LHCN-M2 (cell line): ENCODE measurements around the gene WASF2. TPM values are rescaled to one million over a fixed set of nuclear protein-coding genes. Genes with fewer than 3 reads are reported as not detected.
"Not testable (repeated sequence)": the region's sequence is repeated elsewhere in the genome, so short reads cannot be mapped to it uniquely, and the experiment has no call there.

ENCODE experiments used
- DNase-seq: peaks from one replicate; pipeline ENCODE4 v3.0.0-alpha.2; 2012; ENCODE audit warnings: low read depth
- total RNA-seq: library from RNA; depleted of rRNA; stranded (reverse); fragments of >200 nt; gene quantifications from 2 replicates; pipeline ENCODE4 v1.2.3, GENCODE V29; 2014

The WASF2 gene
- total RNA-seq, 1 experiment from 2014 or later: 31.0 TPM

GRCh38 chr1:27521861-27522431 lies 32.0 kb upstream of the WASF2 start:
- DNase-seq: peak; percentile 91

DNA sequence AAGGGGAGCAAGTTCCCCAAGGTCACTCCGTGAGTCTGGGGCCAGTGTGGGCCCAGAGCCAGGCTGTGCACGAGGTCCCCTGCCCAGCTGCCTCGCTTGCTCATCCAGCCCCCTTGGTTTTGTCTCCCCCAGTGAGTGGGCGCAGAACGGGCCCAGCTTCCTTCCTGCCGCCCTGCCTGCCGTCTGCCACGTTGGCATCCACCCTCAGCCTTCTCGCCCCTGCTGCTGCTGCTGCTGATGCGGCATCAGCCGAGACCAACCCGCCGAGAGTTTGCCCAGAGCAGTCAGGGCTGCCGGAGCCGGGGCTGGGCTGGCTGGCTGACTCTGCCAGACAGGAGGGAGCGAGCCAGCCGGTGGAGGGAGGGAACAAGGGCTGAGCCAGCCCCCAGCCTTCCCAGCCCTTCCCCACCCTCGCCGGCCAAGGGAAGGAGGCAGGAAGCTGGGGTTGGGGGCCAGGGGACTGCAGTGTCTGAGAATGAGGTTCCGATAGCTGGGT lies 31.4 kb upstream of the WASF2 start:
- no peak for DNase-seq

DNA sequence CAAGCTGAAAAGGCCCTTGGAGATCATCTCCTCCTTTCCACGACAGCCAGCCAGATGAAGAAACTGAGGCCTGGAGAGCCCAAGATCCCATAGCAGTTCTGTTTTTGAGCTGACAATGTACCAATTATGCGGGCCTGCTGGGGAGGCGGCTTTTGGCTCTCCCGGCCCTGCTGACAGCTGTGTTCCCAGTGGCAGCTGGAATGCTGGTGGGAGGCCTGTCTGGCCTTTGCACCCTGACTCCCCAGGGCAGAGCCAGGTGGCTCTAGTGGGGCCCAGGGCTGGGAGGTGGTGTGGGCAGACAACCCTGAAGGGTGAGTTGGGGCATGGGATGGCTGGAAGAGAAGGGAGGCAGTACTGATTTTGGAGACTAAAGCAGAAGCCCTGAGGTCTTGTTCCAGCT lies 30.7 kb upstream of the WASF2 start:
- DNase-seq: peak; percentile 82

DNA sequence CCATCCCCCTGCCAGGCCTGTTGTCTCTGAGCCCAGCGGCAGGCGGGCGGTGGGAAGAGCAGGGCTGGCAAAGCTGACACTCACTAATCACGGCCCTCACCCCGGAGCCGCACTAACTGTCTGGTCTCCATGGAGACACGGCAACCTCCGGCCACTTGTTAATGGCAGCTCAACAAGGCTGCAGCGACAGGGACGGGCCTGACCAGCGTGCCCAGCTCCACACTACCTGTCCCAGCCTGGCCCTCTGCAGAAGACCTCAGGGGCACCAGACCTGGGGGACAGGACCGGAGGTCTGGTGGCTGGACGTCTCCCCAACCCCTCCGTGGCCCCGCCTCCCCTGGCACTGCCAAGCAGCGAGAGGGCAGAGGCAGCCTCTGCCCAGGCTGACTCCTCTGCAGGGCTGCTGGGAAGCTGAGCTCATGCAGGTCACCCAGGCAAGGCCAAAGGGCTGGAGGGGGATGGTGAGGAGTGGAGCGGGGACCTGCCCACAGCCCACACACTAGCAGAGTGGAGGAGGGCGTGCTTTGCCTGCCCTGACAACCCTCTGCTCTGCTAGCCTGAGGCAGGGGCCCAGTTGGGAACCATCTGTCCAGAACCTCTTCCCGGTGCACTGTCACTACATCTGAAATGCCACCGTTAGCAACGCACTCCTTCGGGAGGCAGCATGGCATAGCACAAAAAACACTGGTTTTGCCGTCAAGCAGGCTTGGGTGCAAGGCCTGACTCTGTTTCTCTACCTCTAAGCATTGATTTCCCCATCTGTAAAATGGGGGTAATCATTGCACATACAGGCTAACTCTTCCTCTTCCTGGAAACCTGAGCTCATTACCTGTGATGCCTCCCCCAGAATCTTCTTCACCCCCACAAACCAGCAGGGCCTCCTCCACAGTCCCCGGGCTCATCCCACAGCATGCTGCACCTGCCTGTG lies 29.6 kb upstream of the WASF2 start:
- no peak for DNase-seq

- no peak for DNase-seq
Measured at GRCh38 chr1:27518808-27519207, 28.8 kb upstream of the WASF2 start.

DNA sequence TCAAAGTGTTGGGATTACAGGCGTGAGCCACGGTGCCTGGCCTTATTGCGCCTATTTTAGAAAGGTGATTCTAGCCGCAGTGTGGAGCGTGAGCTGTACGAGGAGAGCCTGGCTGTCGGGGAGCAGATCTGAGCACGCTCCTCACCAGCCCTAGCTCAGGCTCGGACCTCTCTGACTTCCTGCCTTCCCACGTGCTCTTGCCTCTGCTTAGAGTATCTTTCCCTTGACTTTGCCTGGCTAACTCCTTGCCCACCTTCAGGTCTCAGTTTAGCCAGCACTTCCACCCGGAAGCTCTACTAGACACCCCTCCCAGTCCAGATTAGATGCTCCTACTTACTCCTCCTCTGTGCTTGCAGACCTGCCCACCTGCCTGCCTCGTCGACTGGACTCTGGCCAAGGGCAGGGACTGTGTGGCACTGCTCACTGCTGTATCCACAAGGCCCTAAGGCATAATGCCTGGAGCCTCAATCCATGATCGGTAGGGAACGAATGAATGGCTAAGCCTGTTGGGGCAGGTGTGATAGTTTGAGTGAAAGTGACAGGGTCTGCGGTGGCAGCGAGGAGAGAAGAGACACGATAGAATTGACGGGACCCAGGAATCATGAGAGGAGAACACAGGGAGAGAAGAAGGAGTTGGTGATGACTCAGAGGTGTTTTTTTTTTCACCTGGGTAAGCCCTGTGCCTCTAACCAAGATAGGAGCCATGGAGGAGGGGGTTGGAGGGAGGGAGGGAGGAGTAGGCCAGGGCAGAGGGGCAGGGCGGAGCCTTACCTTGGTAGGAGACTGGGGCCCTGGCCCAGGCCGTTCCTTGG lies 28.1 kb upstream of the WASF2 start:
- no peak for DNase-seq

DNA sequence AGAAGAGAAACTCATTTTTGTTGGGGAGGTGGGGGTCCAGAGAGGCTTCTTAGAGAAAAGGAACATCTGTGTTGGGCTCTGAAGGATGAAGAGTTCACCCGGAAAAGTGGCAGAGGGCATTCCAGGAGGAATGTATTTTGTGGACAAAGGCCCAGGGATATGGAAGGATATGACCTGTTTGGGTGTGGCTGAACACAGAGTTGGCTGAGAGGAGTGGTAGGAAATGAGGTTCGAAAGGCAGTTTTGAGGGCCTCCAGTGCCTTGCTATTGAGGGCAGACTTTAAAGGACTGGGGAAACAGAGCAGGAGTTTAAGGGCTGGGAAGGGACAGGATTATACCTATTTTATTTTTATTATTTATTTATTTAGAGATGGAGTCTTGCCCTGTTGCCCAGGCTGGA lies 27.3 kb upstream of the WASF2 start:
- DNase-seq: no peak

GRCh38 chr1:27515626-27516025 lies 25.7 kb upstream of the WASF2 start:
- DNase-seq: no peak

GRCh38 chr1:27513958-27514357 lies 24.0 kb upstream of the WASF2 start:
- DNase-seq: no peak

DNA sequence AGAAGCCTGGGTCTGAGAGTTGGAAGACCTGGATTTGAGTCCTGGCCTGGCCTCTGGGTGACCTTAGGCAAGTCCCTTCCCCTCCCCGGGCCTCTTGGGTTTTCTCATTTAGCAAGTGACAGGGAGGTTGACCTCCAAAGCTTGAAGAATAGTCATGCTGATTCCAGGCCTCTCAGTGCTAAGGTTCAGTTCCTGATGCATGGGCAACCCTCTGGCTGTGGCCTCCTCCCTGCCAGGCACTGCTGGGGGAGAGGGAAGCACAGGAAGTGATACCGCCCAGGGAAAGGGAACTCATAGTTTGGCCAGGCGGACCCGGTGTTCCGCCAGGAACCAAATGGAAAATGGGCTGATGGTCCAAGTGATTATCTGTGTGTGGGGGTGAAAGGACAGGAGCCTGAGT lies 23.6 kb upstream of the WASF2 start:
- DNase-seq: no peak

DNA sequence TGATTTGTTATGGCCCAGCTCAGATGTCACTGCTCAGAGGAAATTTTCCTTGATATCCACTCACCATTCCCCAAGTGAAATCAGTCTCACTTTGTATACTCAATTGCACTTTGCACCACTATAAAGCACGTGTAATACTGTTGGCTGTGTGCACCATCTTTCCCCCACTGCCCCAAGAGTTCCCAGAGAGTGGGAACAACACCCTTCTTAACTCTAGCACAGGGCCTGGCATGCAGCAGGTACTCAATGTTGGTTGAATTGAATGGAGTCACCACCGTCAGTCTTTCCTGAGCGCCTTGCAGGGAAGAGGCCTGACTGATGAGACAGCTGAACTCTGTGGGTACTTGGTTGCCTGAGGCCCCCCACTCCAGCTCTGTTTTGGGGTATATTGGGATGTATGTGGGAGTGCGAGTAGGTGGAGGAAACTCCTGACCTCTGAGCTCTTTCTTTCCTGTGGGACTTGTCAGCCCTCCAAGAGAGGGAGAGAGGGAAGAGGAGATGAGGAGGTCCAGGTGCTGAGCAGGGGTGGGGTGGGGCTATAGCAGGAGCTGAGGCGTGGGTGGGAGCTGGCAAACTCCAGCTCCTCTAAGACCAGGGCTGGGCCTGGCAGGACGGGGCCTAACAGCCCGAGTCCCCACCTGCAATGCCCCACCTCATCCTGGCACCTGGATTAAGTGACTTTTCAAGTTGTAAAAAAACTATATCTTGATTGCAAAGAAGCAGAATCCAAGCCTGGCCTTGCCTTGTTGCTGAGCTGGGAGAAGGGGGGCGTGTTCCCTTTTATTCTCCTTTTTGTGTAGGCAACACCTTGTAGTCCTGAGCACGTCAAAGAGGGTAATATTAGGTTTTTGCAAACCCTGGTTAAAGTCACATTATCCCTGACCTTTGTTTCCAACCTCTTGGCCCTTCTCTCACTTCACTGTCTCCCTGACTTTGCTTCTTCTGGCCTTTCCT lies 19.4 kb upstream of the WASF2 start:
- DNase-seq: no peak

GRCh38 chr1:27507960-27508665 lies 18.1 kb upstream of the WASF2 start:
- peak; percentile 46 for DNase-seq

DNA sequence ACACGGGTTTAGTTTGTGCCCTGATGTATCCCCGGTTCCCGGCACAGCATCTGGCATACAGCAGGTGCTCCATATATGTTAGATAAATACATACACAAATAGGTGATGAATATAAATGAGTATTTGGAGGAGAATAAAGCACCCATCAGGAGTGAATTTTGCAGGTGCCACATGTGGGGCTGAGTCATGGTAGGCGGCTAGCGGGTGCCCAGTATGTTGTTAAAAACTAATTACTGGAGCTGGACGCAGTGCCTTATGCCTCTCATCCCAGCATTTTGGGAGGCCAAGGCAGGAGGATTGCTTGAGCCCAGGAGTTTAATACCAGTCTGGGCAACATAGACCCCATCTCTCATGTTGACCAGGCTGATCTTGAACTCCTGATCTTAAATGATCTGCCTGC lies 16.7 kb upstream of the WASF2 start:
- no peak for DNase-seq

DNA sequence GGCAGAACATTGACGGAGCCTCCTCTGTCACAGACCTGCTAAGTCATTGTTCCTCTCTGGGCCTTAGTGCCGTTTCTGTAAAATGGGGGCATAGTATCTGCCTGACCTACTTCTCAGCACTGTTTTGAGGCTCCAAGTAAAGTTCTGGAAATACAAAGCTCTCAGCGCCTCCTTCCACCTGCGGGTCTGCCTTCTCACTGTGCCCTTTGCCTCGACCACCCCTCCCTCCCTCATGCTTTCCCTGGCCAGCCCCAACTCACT lies 15.4 kb upstream of the WASF2 start:
- no peak for DNase-seq

GRCh38 chr1:27504588-27505419 lies 14.8 kb upstream of the WASF2 start:
- peak; percentile 89 for DNase-seq

DNA sequence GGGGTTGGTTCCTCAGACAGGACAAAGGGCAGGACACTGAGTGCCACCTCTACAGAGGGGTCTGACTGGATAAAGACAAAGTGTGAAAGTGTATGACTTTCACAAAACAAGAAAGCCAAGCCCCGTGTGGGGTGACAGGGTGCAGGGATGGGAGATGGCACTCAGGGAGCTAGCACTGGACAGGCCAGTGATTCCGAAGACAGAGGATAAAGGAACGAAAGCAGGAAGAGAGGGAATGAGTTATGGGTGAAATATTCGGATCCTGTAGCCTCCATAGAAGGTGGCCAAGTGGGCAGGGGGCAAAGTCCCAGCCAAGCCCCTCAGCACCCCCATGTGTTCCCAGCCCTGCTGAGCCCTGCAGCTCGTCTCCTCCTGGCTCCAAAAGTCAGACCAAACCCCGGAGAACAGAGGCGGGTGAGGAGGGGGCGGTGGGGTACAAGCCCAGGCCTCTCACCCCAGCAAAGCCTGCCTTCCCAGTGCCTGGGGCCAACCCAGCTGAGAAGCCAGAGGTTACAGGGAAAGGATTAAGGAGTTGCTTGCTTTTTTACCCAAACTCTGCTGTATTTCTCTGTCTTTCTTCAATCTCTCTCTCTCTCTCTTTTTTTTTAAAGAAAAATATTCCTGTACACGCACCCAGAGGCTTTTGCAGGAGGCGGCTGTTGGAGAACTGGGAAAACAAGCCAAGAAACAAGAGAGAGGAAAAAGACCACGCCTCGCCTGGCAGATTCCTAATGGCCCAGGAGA lies 14.0 kb upstream of the WASF2 start:
- no peak for DNase-seq

- DNase-seq: no peak
Measured at GRCh38 chr1:27503033-27503432, 13.1 kb upstream of the WASF2 start.

GRCh38 chr1:27501159-27501558 lies 11.2 kb upstream of the WASF2 start:
- not testable (repeated sequence) for DNase-seq

DNA sequence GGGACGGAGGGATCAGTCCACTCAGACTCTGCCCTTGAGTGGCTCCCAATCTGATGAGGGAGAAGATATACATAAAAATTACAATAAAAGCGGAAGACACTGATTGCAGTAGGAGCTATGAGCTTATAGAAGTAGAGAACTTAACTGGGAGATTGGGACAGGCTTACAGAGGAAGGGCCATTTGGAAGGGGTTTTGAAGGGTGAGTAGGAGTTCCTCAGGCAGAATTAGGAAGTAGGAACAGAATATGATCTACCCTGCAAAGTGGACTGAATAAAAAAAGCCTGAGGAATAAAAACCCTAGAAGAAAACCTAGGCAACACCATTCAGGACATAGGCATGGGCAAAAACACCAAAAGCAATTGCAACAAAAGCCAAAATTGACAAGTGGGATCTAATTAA lies 9.2 kb upstream of the WASF2 start:
- no peak for DNase-seq
